ENCODE measurements around the gene RABGAP1L. TPM values are rescaled to one million over a fixed set of nuclear protein-coding genes. Genes with fewer than 3 reads are reported as not detected.

Gene RABGAP1L
- total RNA-seq, 1 donor = 29.8 TPM

GRCh38 chr1:174666248-174666647 is 506.9 kb downstream of the RABGAP1L start:
- TF ChIP-seq CTCF (IDR thresholded peaks at IDR 0.05; ENCODE audit: insufficient read depth, low read depth, low read length) = no peak
- H3K4me3 ChIP-seq (ENCODE audit: low read depth, low read length) = no peak overlapping the region
- no peak for DNase-seq (ENCODE audit: low read depth)

- no peak for DNase-seq (ENCODE audit: low read depth)
- no peak for TF ChIP-seq CTCF (IDR thresholded peaks at IDR 0.05; ENCODE audit: insufficient read depth, low read depth, low read length)
Observed at GRCh38 chr1:174671826-174672225, 512.5 kb downstream of the RABGAP1L start.

GRCh38 chr1:174676856-174677255 is 517.5 kb downstream of the RABGAP1L start:
- DNase-seq (ENCODE audit: low read depth) = no peak
- TF ChIP-seq CTCF (IDR thresholded peaks at IDR 0.05; ENCODE audit: insufficient read depth, low read depth, low read length) = no peak
- H3K4me3 ChIP-seq (ENCODE audit: low read depth, low read length) = no peak overlapping the region

More at GRCh38 chr1:174671826-174672225, 512.5 kb downstream of the RABGAP1L start:
- H3K4me3 ChIP-seq (ENCODE audit: low read depth, low read length) = no peak overlapping the region

- no peak for DNase-seq (ENCODE audit: low read depth)
- no peak overlapping the region for H3K4me3 ChIP-seq (ENCODE audit: low read depth, low read length)
- TF ChIP-seq CTCF (IDR thresholded peaks at IDR 0.05; ENCODE audit: insufficient read depth, low read depth, low read length) = no peak
Observed at GRCh38 chr1:174678657-174679056, 519.3 kb downstream of the RABGAP1L start.

GRCh38 chr1:174680101-174680500 is 520.8 kb downstream of the RABGAP1L start:
- DNase-seq (ENCODE audit: low read depth) = no peak
- no peak overlapping the region for H3K4me3 ChIP-seq (ENCODE audit: low read depth, low read length)
- TF ChIP-seq CTCF (IDR thresholded peaks at IDR 0.05; ENCODE audit: insufficient read depth, low read depth, low read length) = no peak

- H3K4me3 ChIP-seq (ENCODE audit: low read depth, low read length) = no peak overlapping the region
- TF ChIP-seq CTCF (IDR thresholded peaks at IDR 0.05; ENCODE audit: insufficient read depth, low read depth, low read length) = no peak
- DNase-seq (ENCODE audit: low read depth) = peak; percentile 57
Observed at GRCh38 chr1:174682419-174683008, 523.2 kb downstream of the RABGAP1L start.

GRCh38 chr1:174686213-174686612 is 526.9 kb downstream of the RABGAP1L start:
- TF ChIP-seq CTCF (IDR thresholded peaks at IDR 0.05; ENCODE audit: insufficient read depth, low read depth, low read length) = no peak
- H3K4me3 ChIP-seq (ENCODE audit: low read depth, low read length) = no peak overlapping the region
- DNase-seq (ENCODE audit: low read depth) = no peak
